GM12878 (cell line): Measurements from ENCODE around the gene PHB1. TPM values are rescaled to one million over a fixed set of nuclear protein-coding genes. Genes with fewer than 3 reads are reported as not detected.
A peak's percentile ranks its signal among the peaks of the same experiment; 100 is the strongest.

Experiments
- ATAC-seq: fragments of 200-7000 bp; cut with Tn5 transposase; 3 replicates; pipeline ENCODE4 v1.9.1; 2020; ENCODE audit warnings: mild to moderate bottlenecking, moderate library complexity
- BruUV-seq: library from RNA; stranded (reverse); fragments of 400-500 nt; replicated peaks from 2 replicates; lab custom pipeline; 2021; lab: Mats Ljungman, UMichigan
- CTCF ChIA-PET: fragments of 300-600 bp; sonication (Branson Sonifier 250); formaldehyde crosslinking; extraction: SDS; loops from one replicate; lab custom pipeline; 2021; ENCODE audit warnings: inconsistent platforms; lab: Yijun Ruan, JAX
- POLR2A ChIA-PET: fragments of 350-600 bp; formaldehyde crosslinking; extraction: SDS; loops from one replicate; lab custom pipeline; 2021; ENCODE audit warnings: inconsistent platforms; lab: Charles Lee
- RAD21 ChIA-PET: fragments of 300-600 bp; sonication (Branson Sonifier 250); formaldehyde crosslinking; loops from one replicate; lab custom pipeline; 2023; ENCODE audit warnings: antibody characterized with exemption; ENCODE audit not compliant: unreplicated experiment; lab: Charles Lee
- SMC1A ChIA-PET: fragments of 300-600 bp; sonication (Branson Sonifier 250); formaldehyde crosslinking; loops from one replicate; lab custom pipeline; 2023; ENCODE audit not compliant: unreplicated experiment, uncharacterized antibody; lab: Charles Lee
- DNase-seq: peaks from one replicate; pipeline ENCODE4 v3.0.0-alpha.2; 2011; ENCODE audit warnings: low read depth, low spot score
- FAIRE-seq: peaks from 3 replicates; lab custom pipeline; 2011; peaks lifted over from hg19 to GRCh38; lab: Jason Lieb, UNC
- H2AFZ ChIP-seq: 2 replicates; pipeline ENCODE4 v1.6.0; 2011; ENCODE audit warnings: low read depth, low read length, control low read depth; ENCODE audit not compliant: control insufficient read depth
- H3K27ac ChIP-seq: 2 replicates; pipeline ENCODE4 v1.5.1; 2011; ENCODE audit warnings: control low read depth; ENCODE audit not compliant: control insufficient read depth, insufficient read depth
- H3K27me3 ChIP-seq, 2 experiments: replicated peaks in 1 of 2; 2 replicates each; pipeline versions ENCODE4 v1.6.0 to v1.6.1; 2011; ENCODE audit warnings: low read length in 1 of 2; ENCODE audit not compliant: control insufficient read depth in 2 of 2, insufficient read depth in 2 of 2
- H3K36me3 ChIP-seq, 2 experiments: 2 replicates each; pipeline ENCODE4 v1.5.1; 2011; ENCODE audit warnings: low read length in 1 of 2; ENCODE audit not compliant: control insufficient read depth in 2 of 2, insufficient read depth in 2 of 2
- H3K4me1 ChIP-seq: 2 replicates; pipeline ENCODE4 v1.6.1; 2011; ENCODE audit warnings: mild to moderate bottlenecking, low read length, moderate library complexity, mixed read lengths; ENCODE audit not compliant: control insufficient read depth, insufficient read depth
- H3K4me2 ChIP-seq: 2 replicates; pipeline ENCODE4 v1.6.0; 2011; ENCODE audit warnings: control low read depth; ENCODE audit not compliant: control insufficient read depth, insufficient read depth
- H3K4me3 ChIP-seq: fragments of 200-600 bp; sonication (generic); 2 replicates; pipeline ENCODE4 v1.5.1; 2016
- H3K79me2 ChIP-seq: 2 replicates; pipeline ENCODE4 v1.6.0; 2011; ENCODE audit warnings: low read length; ENCODE audit not compliant: control insufficient read depth, insufficient read depth
- H3K9ac ChIP-seq: 2 replicates; pipeline ENCODE4 v1.8.0; 2011; ENCODE audit warnings: low read length, control low read depth, mixed read lengths; ENCODE audit not compliant: control insufficient read depth, insufficient read depth
- H3K9me3 ChIP-seq: replicated peaks from 3 replicates; pipeline ENCODE4 v1.5.1; 2011; ENCODE audit warnings: mild to moderate bottlenecking, low read length; ENCODE audit not compliant: control insufficient read depth, insufficient read depth
- H4K20me1 ChIP-seq: 2 replicates; pipeline ENCODE4 v1.6.0; 2011; ENCODE audit not compliant: control insufficient read depth, insufficient read depth
- CEBPB ChIP-seq, 2 experiments: fragments of 150-350 bp in 1 of 2; IDR thresholded peaks; 2 replicates each; pipeline ENCODE4 v1.6.1; 2012 to 2014; ENCODE audit warnings: low read depth in 2 of 2, low read length in 2 of 2, borderline replicate concordance in 1 of 2, inconsistent platforms in 1 of 2
- CHD4 ChIP-seq: fragments of 200-600 bp; sonication (generic); IDR thresholded peaks from 2 replicates; pipeline ENCODE4 v1.6.1; 2016; ENCODE audit warnings: mild to moderate bottlenecking
- EP300 ChIP-seq, 2 experiments: fragments of 150-350 bp in 1 of 2; IDR thresholded peaks; 2 replicates each; pipeline ENCODE4 v1.6.1; 2011 to 2012; ENCODE audit warnings: low read depth in 2 of 2, low read length in 2 of 2, borderline replicate concordance in 1 of 2, improper control_type of control experiment in 1 of 2, inconsistent platforms in 1 of 2; ENCODE audit not compliant: control insufficient read depth in 1 of 2
- EZH2 ChIP-seq: IDR thresholded peaks from 2 replicates; pipeline ENCODE4 v1.6.1; 2012; ENCODE audit warnings: low read depth, mild to moderate bottlenecking, control low read depth, inconsistent platforms, low read length, borderline replicate concordance; ENCODE audit not compliant: control insufficient read depth
- FOS ChIP-seq: IDR thresholded peaks from 3 replicates; pipeline ENCODE4 v1.6.1; 2011; ENCODE audit warnings: borderline replicate concordance; ENCODE audit not compliant: insufficient read length; ENCODE audit errors: extremely low read depth
- MEF2A ChIP-seq: IDR thresholded peaks from 2 replicates; pipeline ENCODE4 v1.6.1; 2011; ENCODE audit warnings: low read depth, mild to moderate bottlenecking, low read length, moderate library complexity; ENCODE audit not compliant: insufficient read depth
- MEF2B ChIP-seq: fragments of 450-650 bp; IDR thresholded peaks from 2 replicates; pipeline ENCODE4 v1.6.1; 2018; ENCODE audit warnings: mild to moderate bottlenecking, moderate library complexity; ENCODE audit not compliant: partially characterized antibody, poor library complexity, severe bottlenecking
- MXI1 ChIP-seq: fragments of 150-350 bp; IDR thresholded peaks from 2 replicates; pipeline ENCODE4 v1.6.1; 2011; ENCODE audit warnings: low read depth, mild to moderate bottlenecking, inconsistent platforms, low read length, improper control_type of control experiment
- NR2C2 ChIP-seq: IDR thresholded peaks from 2 replicates; pipeline ENCODE4 v1.6.1; 2011; ENCODE audit warnings: borderline replicate concordance, low read depth; ENCODE audit not compliant: control insufficient read depth, insufficient read length
- SP1 ChIP-seq: IDR thresholded peaks from one replicate; pipeline ENCODE4 v1.6.1; 2011; ENCODE audit warnings: low read depth, low read length
- SPI1 ChIP-seq: IDR thresholded peaks from 2 replicates; pipeline ENCODE4 v1.6.1; 2011; ENCODE audit warnings: low read depth, mild to moderate bottlenecking, low read length, moderate library complexity, borderline replicate concordance; ENCODE audit not compliant: insufficient read depth
- WRNIP1 ChIP-seq: IDR thresholded peaks from 2 replicates; pipeline ENCODE4 v1.6.1; 2011; ENCODE audit warnings: low read depth, low read length, improper control_type of control experiment, borderline replicate concordance
- YY1 ChIP-seq: IDR thresholded peaks from 2 replicates; pipeline ENCODE4 v1.6.1; 2011; ENCODE audit warnings: low read depth, mild to moderate bottlenecking, low read length
- ZNF622 ChIP-seq: fragments of 450-650 bp; IDR thresholded peaks from 2 replicates; pipeline ENCODE4 v1.6.1; 2017; ENCODE audit warnings: mild to moderate bottlenecking, inconsistent platforms
- ZNF687 ChIP-seq: fragments of 450-650 bp; IDR thresholded peaks from 2 replicates; pipeline ENCODE4 v1.6.1; 2017; ENCODE audit warnings: mild to moderate bottlenecking, moderate library complexity
- WGBS: methylation state at CpG from one replicate; pipeline ENCODE4 v1.1.6; 2016; ENCODE audit warnings: low lambda C conversion rate; ENCODE audit not compliant: insufficient replicate concordance, insufficient coverage; ENCODE audit errors: missing lambda C conversion rate; 5-methylcytosine and 5-hydroxymethylcytosine counted together
- in situ Hi-C: fragments of 300-500 bp; cut with MboI; formaldehyde crosslinking; loops from 9 replicates; pipeline ENCODE4 v1.14.3; 2018; ENCODE audit warnings: mixed read lengths
- intact Hi-C: fragments of 100-400 bp; cut with micrococcal nuclease; formaldehyde crosslinking; loops from one replicate; pipeline ENCODE4 v1.14.2; 2022; ENCODE audit not compliant: unreplicated experiment
- polyA plus RNA-seq, 11 experiments: library from polyadenylated mRNA; depleted of rRNA in 4 of 11; unstranded in 6 of 11; stranded (reverse) in 5 of 11; fragments of >200 nt; fragmentation: Nextera tagmentation in 4 of 11; fragmentation: Illumina TruSeq in 1 of 11; extraction: Ambion mirVana in 4 of 11; extraction: Trizol in 1 of 11; gene quantifications; 1 replicate in 1 of 11; 2 replicates in 10 of 11; pipeline versions ENCODE4 v1.2.1 to v1.2.3, GENCODE V29; 2011 to 2016; ENCODE audit warnings: inconsistent platforms in 2 of 11, missing spikeins in 2 of 11, low read depth in 1 of 11
- total RNA-seq, 4 experiments: library from RNA; depleted of rRNA in 3 of 4; stranded (reverse); fragments of >200 nt in 3 of 4; fragmentation: Illumina TruSeq in 1 of 4; extraction: Trizol in 1 of 4; gene quantifications; 2 replicates each; pipeline versions ENCODE4 v1.2.1 to v1.2.3, GENCODE V29; 2013 to 2021

PHB1 gene
- total and polyA plus RNA-seq, 10 of the 15 experiments (the other 5 are each of a cell fraction or from before 2014, with no cell fraction given) = 117 to 466 (median 248) TPM

DNA sequence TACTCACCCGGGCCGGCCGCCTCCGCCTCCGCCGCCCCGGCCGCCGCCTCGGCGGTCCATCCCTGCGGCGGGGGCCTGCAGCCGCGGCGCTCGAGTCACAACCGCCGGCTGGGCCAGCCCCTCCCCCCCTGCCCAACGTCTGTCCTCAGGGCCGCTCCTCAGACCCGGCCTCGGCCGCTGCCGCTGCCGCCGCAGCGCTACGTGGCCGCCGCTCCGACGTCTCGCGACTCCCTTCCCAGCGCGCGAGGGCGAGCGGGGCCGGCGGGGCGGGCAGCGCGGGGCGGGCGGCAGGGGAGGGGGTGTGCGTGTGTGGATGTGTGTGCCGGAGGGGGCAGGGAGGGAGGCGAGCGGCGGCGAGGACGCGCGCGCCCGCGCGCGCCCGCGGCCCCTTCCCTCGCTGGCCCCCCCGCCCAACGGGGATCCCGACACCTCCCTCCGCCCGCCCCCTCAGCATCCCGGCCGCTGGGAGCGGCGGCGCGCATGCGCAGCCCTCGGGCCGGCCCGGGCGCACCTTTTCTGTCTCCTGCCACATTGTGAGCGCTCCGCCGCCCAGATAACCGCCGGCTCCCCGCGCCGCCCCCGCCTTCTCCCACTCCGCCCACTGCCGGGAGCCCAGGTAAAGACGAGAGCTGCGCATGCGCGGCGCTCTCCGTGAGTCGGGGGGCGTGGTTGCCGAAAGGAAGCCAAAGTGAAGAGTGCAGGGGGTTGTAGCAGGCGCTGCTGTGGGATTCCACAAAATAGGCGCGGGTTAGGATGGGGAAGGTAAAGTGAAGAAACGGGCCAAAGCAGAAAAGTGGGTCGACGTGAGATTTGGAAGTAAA is 52.6 kb downstream of the PHB1 start, which contains the start of gene ZNF652:
Gene ZNF652 (minus strand): TSS at position 349 of the 821 bp plus-strand sequence. CDS start 44,525 bp downstream, outside the sequence.
- under 1% methylated on average over 26 of the region's 106 CpGs for WGBS
- Histone ChIP-seq H3K27ac (peak within 1 kb of the TSS; percentile 81), H3K27me3 (no peaks in the 10 kb centered on the region), H3K4me3 (peak within 1 kb of the TSS; percentile 95), H3K36me3 (no peaks in the 10 kb centered on the region), H3K4me1 (peaks cover 20% of the 10 kb centered on the region), H3K79me2 (peaks cover 44% of the 10 kb centered on the region), H3K9me3 (no peaks in the 10 kb centered on the region), H3K4me2 (peak within 1 kb of the TSS; percentile 86), H4K20me1 (no peaks in the 10 kb centered on the region), H3K9ac (peak within 1 kb of the TSS; percentile 85), H2AFZ (peak within 1 kb of the TSS; percentile 86)
- POLR2A ChIA-PET = interaction anchor here (0.5 to 1.2 kb wide), 4 partner anchors 19 to 168 kb away, joined by 3 to 7 read pairs (median 3); no protein-coding TSS in a partner anchor
- intact Hi-C loops (loop anchor here (2.0 to 5.0 kb wide), 2 partner anchors 19 to 35 kb away; no protein-coding TSS in a partner anchor), in situ Hi-C loops (no loop called here)
- CTCF ChIA-PET = interaction anchor here (0.8 to 15.6 kb wide), 4 partner anchors 8 to 46 kb away, joined by 3 to 330 read pairs (median 5); no protein-coding TSS in a partner anchor
- SMC1A ChIA-PET = interaction anchor here (0.7 to 5.4 kb wide), 7 partner anchors 20 to 47 kb away, joined by 3 to 78 read pairs (median 3); no protein-coding TSS in a partner anchor
- FAIRE-seq (peak; percentile 59), ATAC-seq (peak; percentile 69), DNase-seq (peak; percentile 65)
- RAD21 ChIA-PET = interaction anchor here (1.4 to 4.9 kb wide), 2 partner anchors 21 to 46 kb away, joined by 7 to 27 read pairs; no protein-coding TSS in a partner anchor
- no TSS peak for BruUV-seq
- TF ChIP-seq SP1 (no peak), MXI1 (0 out of 2 replicates have a peak, but pooled peaks have one; percentile 34), ZNF622 (no peak), FOS (no peak), NR2C2 (no peak), ZNF687 (0 out of 2 replicates have a peak, but pooled peaks have one; percentile 46), EZH2 (no peak), SPI1 (no peak), CEBPB (IDR thresholded peaks at IDR 0.05; ENCODE audit: borderline replicate concordance in 1 of 2, low read depth in 2 of 2, low read length in 2 of 2) (no peak), CHD4 (no peak), MEF2A (no peak), EP300 (IDR thresholded peaks at IDR 0.05; ENCODE audit: borderline replicate concordance in 1 of 2, control insufficient read depth in 1 of 2, low read depth in 2 of 2, low read length in 2 of 2) (no peak), YY1 (0 out of 2 replicates have a peak, but pooled peaks have one; percentile 6), MEF2B (no peak), WRNIP1 (no peak)
